ENCODE data around the gene GCK. TPM values are rescaled to one million over a fixed set of nuclear protein-coding genes. Genes with fewer than 3 reads are reported as not detected.
A peak's percentile ranks its signal among the peaks of the same experiment; 100 is the strongest.

Gene GCK
- total RNA-seq, 1 experiment from 2014 or later = 2.8 TPM

- no peak overlapping the region for H3K4me3 ChIP-seq (ENCODE audit: insufficient read depth, low read depth, low read length)
- no peaks in the 10 kb centered on the region for H3K36me3 ChIP-seq (replicated peaks; ENCODE audit: control insufficient read depth, insufficient read depth, low read length)
- no peak for DNase-seq
- H3K27me3 ChIP-seq (ENCODE audit: control insufficient read depth, insufficient read depth, low read length) = no peaks in the 10 kb centered on the region
Measured at GRCh38 chr7:44225566-44226395, 36.5 kb upstream of the GCK start.

- DNase-seq = no peak
- Histone ChIP-seq H3K27me3 (ENCODE audit: control insufficient read depth, insufficient read depth, low read length) (no peaks in the 10 kb centered on the region), H3K36me3 (replicated peaks; ENCODE audit: control insufficient read depth, insufficient read depth, low read length) (no peaks in the 10 kb centered on the region), H3K4me3 (ENCODE audit: insufficient read depth, low read depth, low read length) (no peak overlapping the region)
Measured at GRCh38 chr7:44224974-44225565, 35.8 kb upstream of the GCK start.

- Histone ChIP-seq H3K36me3 (replicated peaks; ENCODE audit: control insufficient read depth, insufficient read depth, low read length) (no peaks in the 10 kb centered on the region), H3K4me3 (ENCODE audit: insufficient read depth, low read depth, low read length) (no peak overlapping the region), H3K27me3 (ENCODE audit: control insufficient read depth, insufficient read depth, low read length) (no peaks in the 10 kb centered on the region)
- no peak for DNase-seq
Measured at GRCh38 chr7:44224080-44224973, 35.1 kb upstream of the GCK start.

GRCh38 chr7:44223362-44224079 lies 34.3 kb upstream of the GCK start:
- no peak overlapping the region for H3K4me3 ChIP-seq (ENCODE audit: insufficient read depth, low read depth, low read length)
- H3K36me3 ChIP-seq (replicated peaks; ENCODE audit: control insufficient read depth, insufficient read depth, low read length) = no peaks in the 10 kb centered on the region
- H3K27me3 ChIP-seq (ENCODE audit: control insufficient read depth, insufficient read depth, low read length) = no peaks in the 10 kb centered on the region
- DNase-seq = no peak

GRCh38 chr7:44222776-44223261 lies 33.6 kb upstream of the GCK start:
- no peak for DNase-seq
- H3K27me3 ChIP-seq (ENCODE audit: control insufficient read depth, insufficient read depth, low read length) = no peaks in the 10 kb centered on the region
- no peak overlapping the region for H3K4me3 ChIP-seq (ENCODE audit: insufficient read depth, low read depth, low read length)

GRCh38 chr7:44222074-44222473 lies 32.8 kb upstream of the GCK start:
- no peaks in the 10 kb centered on the region for H3K27me3 ChIP-seq (ENCODE audit: control insufficient read depth, insufficient read depth, low read length)
- no peak overlapping the region for H3K4me3 ChIP-seq (ENCODE audit: insufficient read depth, low read depth, low read length)
- DNase-seq = peak; percentile 52
- H3K36me3 ChIP-seq (replicated peaks; ENCODE audit: control insufficient read depth, insufficient read depth, low read length) = no peaks in the 10 kb centered on the region

More at GRCh38 chr7:44222776-44223261, 33.6 kb upstream of the GCK start:
- no peaks in the 10 kb centered on the region for H3K36me3 ChIP-seq (replicated peaks; ENCODE audit: control insufficient read depth, insufficient read depth, low read length)

- DNase-seq = peak; percentile 82
- Histone ChIP-seq H3K36me3 (replicated peaks; ENCODE audit: control insufficient read depth, insufficient read depth, low read length) (no peaks in the 10 kb centered on the region), H3K4me3 (ENCODE audit: insufficient read depth, low read depth, low read length) (no peak overlapping the region), H3K27me3 (ENCODE audit: control insufficient read depth, insufficient read depth, low read length) (no peaks in the 10 kb centered on the region)
Measured at GRCh38 chr7:44221231-44221791, 32.1 kb upstream of the GCK start.

GRCh38 chr7:44220358-44221112 lies 31.3 kb upstream of the GCK start:
- no peaks in the 10 kb centered on the region for H3K27me3 ChIP-seq (ENCODE audit: control insufficient read depth, insufficient read depth, low read length)
- DNase-seq = peak; percentile 60
- H3K4me3 ChIP-seq (ENCODE audit: insufficient read depth, low read depth, low read length) = no peak overlapping the region

GRCh38 chr7:44220046-44220357 lies 30.8 kb upstream of the GCK start:
- Histone ChIP-seq H3K27me3 (ENCODE audit: control insufficient read depth, insufficient read depth, low read length) (no peaks in the 10 kb centered on the region), H3K4me3 (ENCODE audit: insufficient read depth, low read depth, low read length) (no peak overlapping the region), H3K36me3 (replicated peaks; ENCODE audit: control insufficient read depth, insufficient read depth, low read length) (no peaks in the 10 kb centered on the region)
- peak; percentile 67 for DNase-seq

More at GRCh38 chr7:44220358-44221112, 31.3 kb upstream of the GCK start:
- H3K36me3 ChIP-seq (replicated peaks; ENCODE audit: control insufficient read depth, insufficient read depth, low read length) = no peaks in the 10 kb centered on the region

GRCh38 chr7:44219371-44220045 lies 30.3 kb upstream of the GCK start:
- H3K27me3 ChIP-seq (ENCODE audit: control insufficient read depth, insufficient read depth, low read length) = no peaks in the 10 kb centered on the region
- peak; percentile 63 for DNase-seq
- no peaks in the 10 kb centered on the region for H3K36me3 ChIP-seq (replicated peaks; ENCODE audit: control insufficient read depth, insufficient read depth, low read length)
- H3K4me3 ChIP-seq (ENCODE audit: insufficient read depth, low read depth, low read length) = no peak overlapping the region

- DNase-seq = peak; percentile 96
- Histone ChIP-seq H3K4me3 (ENCODE audit: insufficient read depth, low read depth, low read length) (no peak overlapping the region), H3K27me3 (ENCODE audit: control insufficient read depth, insufficient read depth, low read length) (no peaks in the 10 kb centered on the region), H3K36me3 (replicated peaks; ENCODE audit: control insufficient read depth, insufficient read depth, low read length) (no peaks in the 10 kb centered on the region)
Measured at GRCh38 chr7:44218418-44219201, 29.4 kb upstream of the GCK start.

GRCh38 chr7:44217852-44218402 lies 28.7 kb upstream of the GCK start:
- peaks cover 3% of the 10 kb centered on the region for H3K36me3 ChIP-seq (replicated peaks; ENCODE audit: control insufficient read depth, insufficient read depth, low read length)
- no peak overlapping the region for H3K4me3 ChIP-seq (ENCODE audit: insufficient read depth, low read depth, low read length)
- H3K27me3 ChIP-seq (ENCODE audit: control insufficient read depth, insufficient read depth, low read length) = no peaks in the 10 kb centered on the region
- DNase-seq = no peak

Measured in H7 (cell line).